KMS-11 (cell line): ENCODE results near the gene ZNF23.

ENCODE experiments used
- H2AFZ ChIP-seq: fragments of 200-600 bp; sonication (generic); 2 replicates; pipeline ENCODE4 v1.6.1; 2016; ENCODE audit warnings: antibody characterized with exemption, mixed run types, low read depth
- H3K27ac ChIP-seq: fragments of 200-600 bp; sonication (generic); 2 replicates; pipeline ENCODE4 v1.6.1; 2016; ENCODE audit warnings: mild to moderate bottlenecking, mixed run types
- H3K27me3 ChIP-seq: fragments of 200-600 bp; sonication (generic); 2 replicates; pipeline ENCODE4 v1.6.1; 2017; ENCODE audit warnings: mild to moderate bottlenecking, low read depth, mixed run types, moderate library complexity; ENCODE audit not compliant: insufficient read depth
- H3K36me3 ChIP-seq: fragments of 200-600 bp; sonication (generic); 2 replicates; pipeline ENCODE4 v1.6.1; 2017; ENCODE audit warnings: mild to moderate bottlenecking, mixed run types; ENCODE audit not compliant: insufficient read depth
- H3K4me1 ChIP-seq: fragments of 200-600 bp; sonication (generic); 2 replicates; pipeline ENCODE4 v1.6.1; 2016; ENCODE audit warnings: mild to moderate bottlenecking, low read depth, mixed run types; ENCODE audit not compliant: poor library complexity, severe bottlenecking
- H3K4me2 ChIP-seq: fragments of 200-600 bp; sonication (generic); 2 replicates; pipeline ENCODE4 v1.7.0; 2016; ENCODE audit warnings: mild to moderate bottlenecking, mixed run types
- H3K4me3 ChIP-seq: fragments of 200-600 bp; sonication (generic); IDR thresholded peaks from 2 replicates; pipeline ENCODE4 v1.6.1; 2017; ENCODE audit warnings: low read depth, low read length, mixed read lengths; ENCODE audit not compliant: insufficient read depth
- H3K79me2 ChIP-seq: fragments of 200-600 bp; sonication (generic); 2 replicates; pipeline ENCODE4 v1.6.1; 2016; ENCODE audit warnings: low read depth, mixed run types; ENCODE audit not compliant: insufficient read depth
- H3K9ac ChIP-seq: fragments of 200-600 bp; sonication (generic); 2 replicates; pipeline ENCODE4 v1.6.1; 2016; ENCODE audit warnings: mild to moderate bottlenecking, mixed run types
- H4K20me1 ChIP-seq: fragments of 200-600 bp; sonication (generic); 2 replicates; pipeline ENCODE4 v1.6.1; 2016; ENCODE audit warnings: mild to moderate bottlenecking, mixed run types; ENCODE audit not compliant: insufficient read depth
- CTCF ChIP-seq: fragments of 200-600 bp; sonication (generic); conservative IDR thresholded peaks from 2 replicates; pipeline ENCODE4 v1.6.1; 2017; ENCODE audit warnings: low read depth, mild to moderate bottlenecking, antibody characterized with exemption, low read length, moderate library complexity, mixed read lengths

The ZNF23 gene

GRCh38 chr16:71476457-71477124, 14.5 kb upstream of the ZNF23 start:
- TF ChIP-seq CTCF: no peak
- H3K4me3 ChIP-seq: no peak overlapping the region
- H4K20me1 ChIP-seq: no peaks in the 10 kb centered on the region
- no peaks in the 10 kb centered on the region for H3K36me3 ChIP-seq
- H3K79me2 ChIP-seq: no peaks in the 10 kb centered on the region
- H3K27ac ChIP-seq: no peak overlapping the region
- no peak overlapping the region for H3K4me2 ChIP-seq
- H3K9ac ChIP-seq: no peak overlapping the region
- H3K4me1 ChIP-seq: no peaks in the 10 kb centered on the region
- H3K27me3 ChIP-seq: no peaks in the 10 kb centered on the region
- H2AFZ ChIP-seq: no peak overlapping the region

DNA sequence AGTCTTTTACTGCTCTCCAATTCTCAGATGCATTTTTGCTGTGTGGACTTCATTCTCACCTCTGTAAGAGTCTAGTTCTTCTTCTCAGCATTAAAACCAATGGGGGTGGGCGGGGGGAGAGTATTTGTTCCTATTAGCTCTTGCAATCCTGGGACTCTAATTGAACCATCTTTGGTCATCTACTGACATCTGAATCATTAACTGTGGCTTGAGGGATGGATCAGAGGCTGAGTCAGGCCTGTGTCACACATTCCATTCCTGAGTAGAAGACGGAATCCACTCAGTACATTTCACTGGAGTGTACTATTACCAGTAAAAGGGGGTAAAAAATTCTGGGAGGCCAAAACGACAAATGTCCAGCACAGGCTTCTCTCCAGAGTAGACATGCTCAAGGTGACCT, 12.8 kb upstream of the ZNF23 start:
- no peak overlapping the region for H3K4me3 ChIP-seq
- H3K4me2 ChIP-seq: no peak overlapping the region
- TF ChIP-seq CTCF: no peak
- H3K4me1 ChIP-seq: no peaks in the 10 kb centered on the region
- no peak overlapping the region for H2AFZ ChIP-seq
- no peaks in the 10 kb centered on the region for H3K27me3 ChIP-seq
- H4K20me1 ChIP-seq: no peaks in the 10 kb centered on the region
- H3K27ac ChIP-seq: no peak overlapping the region
- no peak overlapping the region for H3K9ac ChIP-seq
- H3K36me3 ChIP-seq: no peaks in the 10 kb centered on the region
- no peaks in the 10 kb centered on the region for H3K79me2 ChIP-seq

- no peak for TF ChIP-seq CTCF
- H3K36me3 ChIP-seq: no peaks in the 10 kb centered on the region; the same call in 1 of the 2 replicates
- H3K4me2 ChIP-seq: no peak overlapping the region
- H3K27me3 ChIP-seq: no peaks in the 10 kb centered on the region
- no peaks in the 10 kb centered on the region for H4K20me1 ChIP-seq
- H3K4me1 ChIP-seq: no peaks in the 10 kb centered on the region
- H3K4me3 ChIP-seq: no peak overlapping the region
- H3K9ac ChIP-seq: no peak overlapping the region
- no peak overlapping the region for H3K27ac ChIP-seq
- no peaks in the 10 kb centered on the region for H3K79me2 ChIP-seq
- no peak overlapping the region for H2AFZ ChIP-seq
These were observed 11.8 kb upstream of the ZNF23 start for GRCh38 chr16:71473891-71474290.

- Histone ChIP-seq H3K4me1 (no peaks in the 10 kb centered on the region), H4K20me1 (no peaks in the 10 kb centered on the region), H3K27ac (no peak overlapping the region), H3K4me3 (no peak overlapping the region), H3K9ac (no peak overlapping the region), H3K36me3 (no peaks in the 10 kb centered on the region; the same call in 1 of the 2 replicates), H3K79me2 (no peaks in the 10 kb centered on the region), H3K4me2 (no peak overlapping the region), H3K27me3 (no peaks in the 10 kb centered on the region), H2AFZ (no peak overlapping the region)
- no peak for TF ChIP-seq CTCF
These were observed 10.9 kb upstream of the ZNF23 start for GRCh38 chr16:71472931-71473330.
